ENCODE results near the gene TSPAN32. TPM values are rescaled to one million over a fixed set of nuclear protein-coding genes. Genes with fewer than 3 reads are reported as not detected.
A peak's percentile ranks its signal among the peaks of the same experiment; 100 is the strongest.
"Not testable (repeated sequence)": the region's sequence is repeated elsewhere in the genome, so short reads cannot be mapped to it uniquely, and the experiment has no call there.

The TSPAN32 gene
- total RNA-seq, 1 donor from 2014 or later, result not detected

GRCh38 chr11:2314525-2315394, 12.9 kb downstream of the TSPAN32 start:
- peak in 1 of 2 donors; percentile 53 for DNase-seq (ENCODE audit: low read depth in 2 of 2)

- no peak for DNase-seq (ENCODE audit: low read depth in 2 of 2)
These were observed 13.8 kb downstream of the TSPAN32 start for GRCh38 chr11:2315395-2316168.

- DNase-seq (ENCODE audit: low read depth in 2 of 2), result no peak
These were observed 14.6 kb downstream of the TSPAN32 start for GRCh38 chr11:2316169-2316962.

- DNase-seq (ENCODE audit: low read depth in 2 of 2), result no peak
These were observed 15.1 kb downstream of the TSPAN32 start for GRCh38 chr11:2316963-2317244.

- DNase-seq (ENCODE audit: low read depth in 2 of 2), result no peak
These were observed 15.7 kb downstream of the TSPAN32 start for GRCh38 chr11:2317354-2318050.

GRCh38 chr11:2318123-2318522, 16.3 kb downstream of the TSPAN32 start:
- DNase-seq (ENCODE audit: low read depth in 2 of 2), result no peak

- no peak for DNase-seq (ENCODE audit: low read depth in 2 of 2)
These were observed 16.9 kb downstream of the TSPAN32 start for GRCh38 chr11:2318707-2319106.

- DNase-seq (ENCODE audit: low read depth in 2 of 2), result no peak
These were observed 18.1 kb downstream of the TSPAN32 start for GRCh38 chr11:2319791-2320472.

- no peak for DNase-seq (ENCODE audit: low read depth in 2 of 2)
These were observed 18.9 kb downstream of the TSPAN32 start for GRCh38 chr11:2320568-2321310.

- DNase-seq (ENCODE audit: low read depth in 2 of 2), result no peak
These were observed 19.5 kb downstream of the TSPAN32 start for GRCh38 chr11:2321311-2321683.

GRCh38 chr11:2325123-2325522, 23.3 kb downstream of the TSPAN32 start:
- no peak for DNase-seq (ENCODE audit: low read depth in 2 of 2)

- no peak for DNase-seq (ENCODE audit: low read depth in 2 of 2)
These were observed 23.9 kb downstream of the TSPAN32 start for GRCh38 chr11:2325719-2326118.

- no peak for DNase-seq (ENCODE audit: low read depth in 2 of 2)
These were observed 25.2 kb downstream of the TSPAN32 start for GRCh38 chr11:2327032-2327431.

- DNase-seq (ENCODE audit: low read depth in 2 of 2), result no peak
These were observed 26.2 kb downstream of the TSPAN32 start for GRCh38 chr11:2328021-2328420.

- no peak for DNase-seq (ENCODE audit: low read depth in 2 of 2)
These were observed 27.0 kb downstream of the TSPAN32 start for GRCh38 chr11:2328656-2329354.

- no peak for DNase-seq (ENCODE audit: low read depth in 2 of 2)
These were observed 27.7 kb downstream of the TSPAN32 start for GRCh38 chr11:2329551-2329950.

GRCh38 chr11:2330696-2331095, 28.9 kb downstream of the TSPAN32 start:
- no peak for DNase-seq (ENCODE audit: low read depth in 2 of 2)

GRCh38 chr11:2331404-2331803, 29.6 kb downstream of the TSPAN32 start:
- DNase-seq (ENCODE audit: low read depth in 2 of 2), result no peak

- not testable (repeated sequence) for DNase-seq (ENCODE audit: low read depth in 2 of 2)
These were observed 30.8 kb downstream of the TSPAN32 start for GRCh38 chr11:2332569-2332968.

Data from lung microvascular endothelial cell (primary cell).